Epithelial cell of proximal tubule (primary cell): ENCODE data around the gene ADARB2. TPM values are rescaled to one million over a fixed set of nuclear protein-coding genes. Genes with fewer than 3 reads are reported as not detected.

Experiments used
- DNase-seq: peaks from one replicate; pipeline ENCODE4 v3.0.0-alpha.2; 2011; ENCODE audit warnings: low read depth
- H3K4me3 ChIP-seq: 2 replicates; pipeline ENCODE4 v1.5.1; 2011; ENCODE audit warnings: low read depth, mild to moderate bottlenecking, low read length
- CTCF ChIP-seq: conservative IDR thresholded peaks from 2 replicates; pipeline ENCODE4 v1.5.1; 2012; ENCODE audit warnings: low read depth, mild to moderate bottlenecking, low read length
- total RNA-seq: library from RNA; depleted of rRNA; stranded (reverse); fragments of >200 nt; gene quantifications from 2 replicates; pipeline ENCODE4 v1.2.3, GENCODE V29; 2015

The ADARB2 gene
- total RNA-seq, 1 donor from 2014 or later, result 0.63 TPM

GRCh38 chr10:1189166-1190051 lies 547.9 kb downstream of the ADARB2 start:
- DNase-seq, result peak; percentile 60
- no peak for TF ChIP-seq CTCF
- no peak overlapping the region for H3K4me3 ChIP-seq

DNA sequence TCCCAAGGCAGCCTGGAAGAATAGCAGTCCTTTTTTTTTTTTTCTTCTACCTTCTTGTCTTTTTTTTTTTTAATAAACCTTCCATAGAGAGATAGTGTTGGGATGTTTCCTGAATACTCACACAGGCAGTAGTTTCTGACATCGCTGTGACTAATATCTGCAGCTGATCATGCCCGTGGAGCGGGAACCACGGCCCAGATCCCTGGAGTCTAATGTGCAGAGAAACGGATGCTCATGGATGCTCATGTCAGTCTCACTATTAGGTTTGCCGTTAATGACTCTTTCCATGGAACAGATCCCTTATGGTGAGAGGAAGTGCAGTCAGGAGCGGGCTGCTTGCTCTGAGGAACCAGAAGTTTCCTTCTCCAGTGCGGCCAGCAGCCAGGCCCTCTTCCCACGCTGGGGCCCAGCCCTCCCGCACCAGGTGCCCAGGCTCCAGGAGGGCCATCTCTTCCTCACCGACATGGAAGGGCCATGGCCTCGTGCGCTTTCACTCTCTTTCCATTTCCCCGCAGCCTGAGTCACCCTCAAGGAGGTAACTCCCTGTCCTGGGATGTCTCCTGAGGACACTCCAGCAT lies 548.7 kb downstream of the ADARB2 start:
- no peak for DNase-seq
- no peak overlapping the region for H3K4me3 ChIP-seq
- TF ChIP-seq CTCF, result no peak

- TF ChIP-seq CTCF, result no peak
- no peak overlapping the region for H3K4me3 ChIP-seq
- DNase-seq, result no peak
Measured at GRCh38 chr10:1187855-1188557, 549.3 kb downstream of the ADARB2 start.

- DNase-seq, result no peak
- TF ChIP-seq CTCF, result no peak
- H3K4me3 ChIP-seq, result no peak overlapping the region
Measured at GRCh38 chr10:1187151-1187854, 550.0 kb downstream of the ADARB2 start.

- no peak overlapping the region for H3K4me3 ChIP-seq
- no peak for DNase-seq
Measured at GRCh38 chr10:1186683-1186990, 550.7 kb downstream of the ADARB2 start.

More at GRCh38 chr10:1186683-1186990, 550.7 kb downstream of the ADARB2 start:
- TF ChIP-seq CTCF, result no peak
